Islet of Langerhans (tissue), 1 donor: ENCODE data around the gene LY6G6D.
"Not testable (repeated sequence)": the region's sequence is repeated elsewhere in the genome, so short reads cannot be mapped to it uniquely, and the experiment has no call there.

Experiments used
- FAIRE-seq: peaks from one replicate; lab custom pipeline; 2011; peaks lifted over from hg19 to GRCh38; lab: Jason Lieb, UNC

Gene LY6G6D

DNA sequence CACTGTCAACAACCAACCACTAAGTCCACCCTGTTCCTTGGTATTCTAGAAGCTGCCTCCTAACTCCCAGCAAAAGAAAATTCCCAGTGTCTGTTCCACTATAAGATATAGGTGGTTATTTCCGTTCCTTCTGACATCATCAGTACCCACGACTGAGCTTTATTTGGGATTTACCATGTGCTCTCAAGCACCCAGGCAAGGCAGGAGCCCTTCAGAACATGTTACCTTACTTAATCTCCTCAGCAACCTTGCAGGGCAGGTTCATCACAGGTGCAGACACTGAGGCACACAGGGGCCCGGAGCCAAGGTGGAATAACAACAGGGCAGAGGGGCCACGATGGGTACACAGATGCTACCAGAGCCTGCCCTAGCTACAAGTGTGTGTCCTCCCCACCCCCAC lies 22.8 kb upstream of the LY6G6D start:
- FAIRE-seq: no peak

DNA sequence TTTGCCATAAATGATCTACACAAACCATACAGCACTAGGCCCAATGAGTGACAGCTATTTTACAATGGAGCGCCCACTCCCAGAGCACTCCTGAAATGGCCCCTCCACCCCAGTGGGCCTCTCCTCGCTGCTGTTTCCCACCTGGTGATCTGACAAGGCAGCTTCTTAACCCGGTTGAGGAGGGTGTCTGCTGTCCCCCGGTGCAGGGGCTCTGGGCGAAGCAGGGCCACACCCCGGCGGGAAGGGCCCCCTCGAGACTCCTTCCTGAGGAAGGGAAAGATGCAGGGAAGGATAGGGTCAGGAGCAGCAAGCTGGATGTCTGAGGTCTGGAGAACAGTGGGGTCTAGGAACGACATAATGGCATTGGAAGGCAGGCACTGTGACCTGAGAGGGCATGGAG lies 22.3 kb upstream of the LY6G6D start:
- FAIRE-seq: no peak

DNA sequence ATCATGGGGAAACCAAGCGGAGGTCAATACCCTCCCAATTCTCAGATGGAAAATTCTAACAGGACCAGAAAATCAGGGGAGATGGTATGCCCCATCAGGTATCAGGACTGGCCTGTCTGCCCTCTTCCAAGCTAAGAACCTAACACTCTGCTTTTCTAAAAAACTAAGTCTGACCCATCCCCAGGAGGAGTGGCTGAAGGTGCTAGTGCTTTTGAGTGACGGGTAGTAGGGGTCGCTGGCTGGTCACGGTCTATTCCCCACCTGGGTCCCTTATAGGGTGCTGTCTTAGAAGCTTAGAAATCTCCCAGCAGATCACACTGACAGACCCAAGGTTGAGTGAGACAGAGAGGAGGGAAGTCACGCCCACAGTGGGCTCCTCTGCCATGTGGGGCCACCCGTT lies 21.6 kb upstream of the LY6G6D start:
- FAIRE-seq: no peak

DNA sequence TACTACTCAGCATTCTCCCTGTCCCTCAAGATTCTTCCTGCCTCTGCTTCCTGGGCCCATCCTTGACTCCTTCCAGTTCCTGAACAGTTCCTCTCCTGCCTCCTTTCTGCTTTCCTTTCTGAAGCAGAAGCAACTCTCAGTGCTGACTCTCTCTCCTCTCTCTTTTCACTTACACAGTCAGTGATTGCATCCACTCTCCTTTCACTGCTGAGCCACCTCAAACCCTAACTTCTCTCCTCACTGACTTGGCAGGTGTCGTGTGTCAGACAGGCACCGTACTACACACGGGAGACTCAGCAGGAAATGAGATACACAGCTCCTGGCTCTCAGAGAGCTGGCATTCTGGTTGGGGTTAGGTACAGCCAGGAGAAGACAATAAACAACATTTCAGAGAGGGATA lies 17.6 kb upstream of the LY6G6D start:
- FAIRE-seq: no peak

DNA sequence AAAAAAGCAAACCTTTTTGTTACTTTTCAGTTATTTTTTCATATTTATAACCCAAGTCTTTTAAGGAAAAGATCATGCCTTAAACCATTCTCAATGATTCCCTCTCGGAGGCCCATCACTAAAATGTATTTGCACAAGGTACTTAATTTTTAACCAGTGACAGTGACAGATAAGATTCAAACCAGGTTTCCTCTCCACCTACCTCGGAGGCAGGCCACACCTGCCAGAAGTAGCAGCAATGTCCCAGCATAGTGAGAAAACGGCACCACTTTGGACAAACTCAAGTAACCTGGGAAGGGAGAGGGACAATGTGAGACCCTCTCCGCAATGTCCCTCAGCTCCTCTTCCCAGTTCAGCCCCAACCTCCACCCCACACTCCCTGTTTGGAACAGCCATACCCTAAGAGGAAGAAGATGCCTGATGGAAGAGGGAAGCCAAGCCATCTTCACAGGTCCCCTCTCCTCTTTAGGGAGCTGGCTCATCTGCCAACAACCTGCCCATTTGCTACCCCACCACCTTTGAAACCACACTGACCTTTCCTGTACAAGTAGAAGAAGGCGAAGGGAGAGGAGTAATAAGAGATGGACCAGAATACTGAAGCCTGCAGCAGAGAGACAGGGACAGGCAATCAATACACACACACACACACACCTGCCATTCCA lies 14.3 kb upstream of the LY6G6D start:
- FAIRE-seq: no peak

DNA sequence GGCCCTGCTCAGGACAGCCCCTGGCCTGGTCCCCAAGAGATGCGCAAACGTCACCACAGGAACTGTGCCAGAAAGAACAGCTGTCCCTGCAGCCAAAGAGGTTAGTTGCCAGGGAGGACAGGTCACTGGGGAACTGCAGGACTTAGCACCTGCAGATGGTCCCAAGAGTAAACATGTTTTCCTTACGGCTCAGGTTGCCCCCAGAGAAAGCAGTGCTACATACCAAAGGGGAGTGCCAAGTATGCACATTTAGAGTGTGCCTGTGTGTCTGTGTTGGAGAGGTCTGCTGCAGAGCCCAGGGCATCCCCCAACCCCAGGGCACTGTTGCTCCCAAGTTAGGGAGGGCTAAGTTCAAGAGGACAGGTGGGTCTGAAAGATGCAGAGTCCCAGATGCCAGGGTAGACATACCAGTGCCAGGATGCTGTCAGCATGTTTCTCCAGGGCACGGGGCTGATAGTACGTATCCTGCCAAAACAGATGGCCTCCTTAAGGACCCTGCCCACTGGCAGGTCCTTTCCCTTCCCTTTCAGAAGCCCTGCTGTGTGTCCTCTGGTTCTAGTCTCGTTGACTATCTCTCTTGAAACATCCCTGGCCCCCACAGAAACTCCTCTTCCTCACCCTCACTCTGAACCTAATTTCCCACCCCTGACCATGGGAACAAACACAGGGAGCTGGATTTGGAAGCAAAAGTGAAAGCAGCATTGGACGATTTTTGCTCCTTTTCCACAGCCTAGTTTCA lies 13.3 kb upstream of the LY6G6D start:
- no peak for FAIRE-seq

DNA sequence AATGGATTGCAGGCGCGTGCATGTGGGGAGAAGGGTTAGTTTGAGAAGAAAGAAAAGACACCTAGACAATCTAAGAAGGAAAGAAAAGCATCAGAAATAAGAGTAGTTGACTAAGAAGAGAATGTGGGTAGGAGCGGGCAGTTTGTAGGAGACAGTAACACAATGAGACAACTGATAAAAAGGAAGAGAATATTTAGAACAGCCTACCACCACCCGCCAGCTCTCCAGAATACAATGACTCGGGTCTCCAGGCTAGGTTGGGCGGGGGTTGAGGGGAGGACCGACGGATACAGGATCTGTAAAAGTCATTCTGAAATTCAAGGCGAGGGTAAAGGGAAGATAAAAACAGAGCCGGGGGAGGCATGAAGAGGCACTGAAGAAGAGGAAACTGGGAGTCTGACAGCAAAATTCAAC lies 12.7 kb upstream of the LY6G6D start:
- no peak for FAIRE-seq

DNA sequence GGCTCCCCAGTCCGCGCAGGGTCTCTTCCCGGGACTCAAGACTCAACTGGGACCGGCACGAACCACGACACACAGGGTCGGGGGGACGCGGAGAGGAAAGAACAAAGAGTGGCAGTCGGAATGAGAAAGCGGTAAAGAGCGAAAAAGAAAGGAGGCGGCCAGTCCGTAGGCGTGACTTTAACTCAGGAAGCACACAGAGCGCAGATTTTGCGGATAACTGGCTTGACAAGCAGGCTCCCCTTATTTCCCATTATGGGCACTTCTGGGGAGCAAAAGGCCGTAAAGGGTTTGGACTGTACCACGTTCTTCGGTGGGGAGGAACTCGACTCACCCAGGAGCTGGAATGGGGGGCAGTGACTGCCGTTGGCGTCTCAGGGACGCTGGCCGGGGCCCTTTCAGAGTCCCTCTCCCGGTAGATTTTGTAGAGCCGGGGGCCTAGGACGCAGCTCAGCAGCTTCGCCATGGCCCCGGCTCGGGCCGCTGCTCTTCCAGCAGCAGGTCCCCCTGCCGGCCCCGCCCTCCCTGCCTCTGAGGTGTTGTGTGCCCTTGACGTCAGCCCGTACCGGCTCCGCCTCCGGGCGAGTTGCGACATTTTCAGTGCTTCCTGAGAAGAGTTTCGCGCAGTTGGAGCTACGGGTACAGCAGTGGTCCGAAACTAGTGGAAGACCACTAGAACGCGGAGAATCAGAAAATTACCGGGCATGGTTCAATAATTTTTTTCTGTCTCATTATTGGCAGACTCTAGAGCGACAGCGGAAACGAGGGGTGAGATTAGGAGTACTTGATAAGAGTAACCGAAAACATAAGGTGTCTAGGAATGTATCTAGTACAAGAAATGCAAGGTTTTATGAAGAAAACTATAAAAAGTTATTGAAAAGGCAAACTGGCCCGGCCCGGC lies 12.1 kb upstream of the LY6G6D start, which contains the start of gene ABHD16A:
Gene ABHD16A, minus strand, starts transcription at position 506 of the 898 bp plus-strand sequence. Its CDS starts 43 bp downstream, at position 463.
- peak; percentile 90 for FAIRE-seq

DNA sequence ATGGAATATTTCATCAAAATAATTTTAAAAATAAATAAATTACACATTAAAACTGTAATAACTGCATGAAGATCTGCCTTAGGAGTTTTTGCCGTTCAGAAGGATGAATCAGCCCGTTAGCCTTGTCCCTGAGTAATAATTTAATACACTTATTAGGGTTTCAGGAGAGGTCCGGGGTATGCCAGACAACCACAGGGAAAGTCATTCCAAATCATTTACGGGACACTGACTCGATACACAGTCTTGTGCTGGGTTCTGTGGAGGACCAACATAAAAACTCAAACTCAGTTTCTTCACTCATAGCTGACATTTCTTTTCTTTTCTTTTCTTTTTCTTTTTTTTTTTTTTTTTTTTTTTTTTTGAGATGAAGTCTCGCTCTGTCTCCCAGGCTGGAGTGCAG lies 9.2 kb upstream of the LY6G6D start:
- no peak for FAIRE-seq

DNA sequence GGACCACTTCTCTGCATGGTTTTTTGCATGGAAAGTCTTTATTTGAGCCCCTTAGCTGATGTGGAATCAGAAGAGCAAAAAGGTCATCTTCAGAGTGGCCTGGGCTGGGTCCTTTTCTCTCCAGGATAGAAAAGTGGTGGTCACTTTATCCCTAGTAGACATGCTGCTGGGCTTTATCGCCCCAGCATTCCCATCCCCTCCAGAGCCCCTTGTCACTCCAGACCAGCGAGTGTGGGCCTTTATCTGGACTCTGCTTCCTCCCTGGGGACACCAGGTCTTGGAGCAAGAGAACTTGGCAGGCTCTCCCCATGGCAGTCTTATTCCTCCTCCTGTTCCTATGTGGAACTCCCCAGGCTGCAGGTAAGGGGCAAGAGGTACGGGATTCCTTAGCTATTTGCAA lies 8.5 kb upstream of the LY6G6D start, which contains the start of gene LY6G6F:
Gene LY6G6F, plus strand, starts transcription at position 268 of the 400 bp plus-strand sequence. Its CDS starts 41 bp downstream, at position 309.
- FAIRE-seq: no peak

DNA sequence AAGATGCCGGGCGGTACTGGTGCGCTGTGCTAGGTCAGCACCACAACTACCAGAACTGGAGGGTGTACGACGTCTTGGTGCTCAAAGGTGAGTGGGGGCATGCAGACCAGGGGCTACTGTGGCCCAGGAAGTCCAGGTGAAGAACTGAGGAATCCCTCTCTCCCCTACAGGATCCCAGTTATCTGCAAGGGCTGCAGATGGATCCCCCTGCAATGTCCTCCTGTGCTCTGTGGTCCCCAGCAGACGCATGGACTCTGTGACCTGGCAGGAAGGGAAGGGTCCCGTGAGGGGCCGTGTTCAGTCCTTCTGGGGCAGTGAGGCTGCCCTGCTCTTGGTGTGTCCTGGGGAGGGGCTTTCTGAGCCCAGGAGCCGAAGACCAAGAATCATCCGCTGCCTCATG lies 7.4 kb upstream of the LY6G6D start:
- no peak for FAIRE-seq

DNA sequence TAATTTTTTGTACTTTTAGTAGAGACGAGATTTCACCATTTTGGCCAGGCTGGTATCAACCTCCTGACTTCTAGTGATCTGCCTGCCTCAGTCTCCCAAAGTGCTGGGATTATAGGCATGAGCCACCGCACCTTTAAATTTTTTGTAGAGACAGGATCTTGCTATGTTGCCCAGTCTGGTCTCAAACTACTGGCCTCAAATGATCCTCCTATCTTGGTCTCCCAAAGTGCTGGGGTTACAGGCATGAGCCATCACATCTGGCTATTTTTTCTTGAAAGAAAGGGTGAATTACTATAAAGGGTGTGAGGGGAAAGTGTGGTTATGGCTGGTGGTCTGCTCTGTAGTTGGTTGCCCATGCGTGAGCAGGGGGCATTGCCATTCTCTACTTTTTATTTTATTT lies 6.9 kb upstream of the LY6G6D start:
- no peak for FAIRE-seq

DNA sequence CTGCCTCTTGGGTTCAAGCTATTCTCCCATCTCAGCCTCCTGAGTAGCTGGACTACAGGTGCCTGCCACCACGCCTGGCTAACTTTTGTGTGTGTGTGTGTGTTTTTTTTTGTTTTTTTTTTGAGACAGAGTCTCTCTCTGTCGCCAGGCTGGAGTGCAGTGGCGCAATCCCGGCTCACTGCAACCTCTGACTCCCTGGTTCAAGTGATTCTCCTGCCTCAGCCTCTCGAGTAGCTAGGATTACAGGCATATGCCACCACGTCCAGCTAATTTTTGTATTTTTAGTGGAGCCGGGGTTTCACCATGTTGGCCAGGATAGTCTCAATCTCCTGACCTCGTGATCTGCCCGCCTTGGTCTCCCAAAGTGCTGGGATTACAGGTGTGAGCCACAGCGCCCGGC lies 6.0 kb upstream of the LY6G6D start:
- not testable (repeated sequence) for FAIRE-seq

DNA sequence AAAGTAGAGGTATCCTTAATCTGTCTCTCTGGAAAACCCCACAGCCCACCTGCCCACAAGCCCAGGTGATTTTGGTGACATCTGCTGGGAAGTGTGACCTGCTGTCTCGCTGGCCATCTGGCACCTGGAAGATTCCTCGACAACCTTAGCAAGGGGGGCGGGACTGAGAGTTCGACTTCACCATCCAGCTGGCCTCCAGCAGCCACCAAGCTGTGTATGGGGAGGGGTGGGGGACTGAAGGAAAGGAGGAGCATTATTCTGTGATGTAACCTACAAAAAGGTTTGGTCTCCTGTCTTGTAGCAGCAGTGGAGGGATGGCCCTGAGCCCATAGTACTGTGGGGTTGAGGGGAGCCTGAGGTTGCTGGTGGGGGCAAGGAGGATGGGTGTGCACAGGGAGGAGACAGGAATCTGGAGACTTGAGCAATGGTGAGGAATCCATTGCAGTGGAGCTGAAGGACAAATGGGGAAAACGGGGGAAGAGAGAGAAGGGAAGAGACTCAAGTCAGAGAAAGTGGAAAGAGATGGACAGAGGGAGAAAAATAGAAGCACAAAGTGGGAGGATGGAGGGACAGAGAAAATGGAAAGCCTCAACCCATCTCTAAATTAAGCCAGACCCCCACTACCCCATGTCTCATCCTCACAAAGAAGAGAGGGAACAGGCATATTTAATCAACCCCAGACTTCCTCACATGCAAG lies 4.5 kb upstream of the LY6G6D start:
- no peak for FAIRE-seq

DNA sequence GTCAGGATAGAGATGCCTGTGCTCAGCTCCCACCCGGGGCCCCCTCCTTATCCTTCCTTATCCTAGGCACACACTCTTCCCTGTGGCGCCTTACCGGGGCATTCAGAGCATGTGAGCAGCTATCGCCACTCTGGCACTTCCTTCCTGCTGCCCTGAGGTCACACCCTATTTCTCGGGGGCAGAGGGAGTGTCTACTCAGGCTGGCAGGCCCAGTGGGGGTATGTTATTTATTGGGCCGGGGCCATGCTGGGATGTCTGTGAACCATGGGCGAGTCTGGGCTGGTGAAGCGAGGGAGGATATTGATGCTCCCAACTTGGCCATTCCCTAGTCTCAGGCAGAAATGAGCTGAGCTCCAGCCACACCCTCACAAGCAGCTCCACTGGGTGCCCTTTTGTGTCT lies 3.9 kb upstream of the LY6G6D start:
- FAIRE-seq: no peak

DNA sequence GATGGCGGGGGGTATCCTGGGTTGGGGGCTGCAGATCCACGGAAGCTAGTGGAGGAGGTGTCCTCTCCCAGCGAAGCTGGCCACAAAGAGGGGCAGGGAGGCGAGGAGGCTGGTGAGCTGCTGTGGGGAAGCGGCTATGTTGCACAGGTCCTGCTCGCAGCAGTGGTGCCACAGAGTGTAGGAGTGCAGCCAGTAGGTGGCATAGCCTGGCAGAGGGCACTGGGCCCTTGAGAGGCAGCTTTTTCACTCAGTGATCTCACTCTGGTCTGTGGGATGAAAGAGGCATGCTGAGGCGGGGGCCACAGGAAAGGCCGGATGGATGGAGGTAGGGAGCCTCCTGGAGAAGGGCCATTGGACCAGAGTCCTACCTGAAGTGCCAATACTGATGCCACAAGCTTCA lies 2.9 kb upstream of the LY6G6D start:
- no peak for FAIRE-seq

DNA sequence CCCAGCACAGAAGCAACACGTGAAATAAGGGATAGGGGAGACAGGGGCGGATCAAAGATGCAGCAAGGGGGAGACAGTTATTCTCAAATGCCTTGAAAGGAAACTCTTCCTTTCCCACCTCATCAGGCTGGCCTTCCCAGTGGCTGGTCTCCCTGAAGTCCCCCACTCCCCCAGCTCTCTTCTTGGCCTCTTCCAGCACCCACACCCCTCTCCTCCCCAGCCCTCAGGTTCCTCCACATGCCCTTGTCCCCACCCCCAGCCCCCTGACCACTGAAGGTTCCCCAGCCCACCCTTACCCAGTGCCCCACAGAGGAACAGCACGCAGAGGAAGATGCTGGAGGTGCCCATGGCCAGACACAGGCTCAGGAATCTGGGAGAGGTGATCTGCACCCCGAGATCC lies 1.7 kb upstream of the LY6G6D start:
- FAIRE-seq: no peak

DNA sequence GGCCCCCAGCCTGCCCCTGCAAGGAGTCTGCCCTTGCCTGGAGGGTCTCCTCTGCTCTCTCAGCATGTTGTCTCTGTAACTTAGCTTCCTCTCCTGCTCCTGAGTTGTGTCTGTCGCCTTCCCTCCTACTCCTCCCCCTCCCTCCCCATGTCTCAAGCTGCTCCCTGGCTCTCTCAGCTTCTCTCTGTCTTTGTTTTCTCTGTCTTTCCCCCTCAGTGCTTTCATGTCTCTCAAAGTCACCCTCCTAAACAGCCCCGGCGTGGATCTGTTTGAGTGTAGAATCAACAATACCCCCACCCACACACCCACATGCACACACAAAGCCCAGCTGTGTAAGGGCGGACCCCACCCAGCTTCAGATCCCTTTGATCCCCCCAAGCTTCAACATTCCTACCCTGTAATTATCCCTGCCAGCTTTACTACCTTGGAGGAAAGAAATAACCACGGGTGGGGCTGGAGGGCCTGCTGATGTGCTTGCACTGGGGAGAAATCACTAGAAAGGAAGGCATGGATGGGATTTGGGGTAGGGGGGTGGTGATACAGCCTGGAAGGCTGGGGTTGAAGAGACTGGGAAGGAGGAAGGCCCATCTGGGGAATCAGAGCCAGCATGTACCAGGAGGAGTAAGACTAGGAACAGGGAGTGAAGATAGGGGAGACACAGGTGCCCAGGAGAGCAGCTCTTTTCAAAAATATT lies 1.0 kb upstream of the LY6G6D start:
- no peak for FAIRE-seq

DNA sequence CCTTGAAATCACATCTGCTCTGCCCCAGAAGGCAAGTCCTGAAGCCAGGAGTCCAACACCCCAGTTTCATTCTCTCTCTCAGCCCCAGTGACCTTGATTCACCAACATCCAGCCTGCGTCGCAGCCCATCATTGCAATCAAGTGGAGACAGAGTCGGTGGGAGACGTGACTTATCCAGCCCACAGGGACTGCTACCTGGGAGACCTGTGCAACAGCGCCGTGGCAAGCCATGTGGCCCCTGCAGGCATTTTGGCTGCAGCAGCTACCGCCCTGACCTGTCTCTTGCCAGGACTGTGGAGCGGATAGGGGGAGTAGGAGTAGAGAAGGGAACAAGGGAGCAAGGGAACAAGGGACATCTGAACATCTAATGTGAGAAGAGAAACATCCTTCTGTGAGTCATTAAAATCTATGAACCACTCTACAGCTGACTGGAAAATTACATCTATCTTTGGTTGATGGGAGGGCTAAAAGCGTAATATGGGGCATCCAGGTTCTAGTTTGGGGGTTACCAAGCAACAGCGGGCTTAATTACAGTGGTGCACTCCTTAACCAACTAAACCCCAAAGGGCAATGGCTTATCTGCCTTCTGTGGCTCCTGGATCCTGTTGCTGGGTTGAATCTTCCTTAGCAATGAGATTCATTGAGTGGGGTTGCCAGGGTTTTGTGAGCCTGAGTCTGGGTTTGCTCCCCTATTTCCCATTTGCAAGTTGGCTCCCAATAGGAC lies 2.5 kb downstream of the LY6G6D start:
- FAIRE-seq: no peak

DNA sequence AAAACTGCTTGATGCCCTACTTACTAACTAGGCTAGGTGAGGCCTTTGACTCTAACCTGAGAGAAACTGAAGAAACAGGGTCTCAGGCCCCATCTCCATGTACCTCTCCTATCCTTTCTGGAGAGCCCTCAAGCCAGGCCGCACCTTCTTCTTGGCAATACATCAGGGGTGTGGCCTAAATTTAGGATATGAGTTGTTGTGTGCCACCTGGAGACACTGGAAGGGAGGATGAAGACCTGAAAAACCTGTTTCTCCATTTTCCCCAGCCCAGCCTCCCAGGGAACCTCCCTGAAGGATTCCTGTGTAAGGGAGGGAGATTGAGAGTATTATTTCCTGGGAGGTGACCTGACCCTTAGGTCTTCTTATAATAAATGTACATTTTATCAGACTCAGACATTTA lies 3.1 kb downstream of the LY6G6D start:
- FAIRE-seq: no peak

DNA sequence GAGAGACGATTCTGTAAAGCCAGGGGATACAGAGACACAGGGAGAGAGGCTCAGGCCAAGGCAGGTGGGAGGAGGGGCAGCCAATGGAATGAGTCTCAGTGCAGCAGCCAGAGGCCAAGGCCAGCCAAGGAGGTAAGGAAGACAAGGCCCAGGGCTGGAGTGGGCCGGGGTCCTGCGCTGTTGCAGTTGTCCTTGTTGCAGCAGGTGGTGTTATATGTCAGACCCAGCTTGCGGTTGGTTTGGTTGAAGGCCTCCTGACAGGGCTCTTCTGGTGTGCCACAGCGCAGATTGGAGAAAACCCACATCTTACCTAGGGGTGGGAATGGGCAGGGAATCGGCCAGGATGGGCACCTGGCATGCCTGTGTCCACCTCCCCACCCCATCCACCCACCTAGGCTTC lies 3.9 kb downstream of the LY6G6D start:
- FAIRE-seq: no peak
